Neutrophil (primary cell): ENCODE measurements around the gene ANO1.

Experiments used
- H3K27ac ChIP-seq: fragments of 200-600 bp; sonication (generic); 2 replicates; pipeline ENCODE4 v1.5.1; 2016; ENCODE audit warnings: mild to moderate bottlenecking, moderate library complexity
- H3K27me3 ChIP-seq: fragments of 200-600 bp; sonication (generic); 2 replicates; pipeline ENCODE4 v1.6.0; 2016; ENCODE audit warnings: mild to moderate bottlenecking
- H3K36me3 ChIP-seq: fragments of 200-600 bp; sonication (generic); 2 replicates; pipeline ENCODE4 v1.5.1; 2017
- H3K4me1 ChIP-seq, 2 experiments: fragments of 200-600 bp in 1 of 2; sonication (generic) in 1 of 2; 1 replicate in 1 of 2; 2 replicates in 1 of 2; pipeline versions ENCODE4 v1.5.1 to v1.6.1; 2013 to 2016; ENCODE audit warnings: low read depth in 1 of 2, low read length in 1 of 2, mild to moderate bottlenecking in 1 of 2, moderate library complexity in 1 of 2; ENCODE audit not compliant: control insufficient read depth in 1 of 2, insufficient read depth in 1 of 2
- H3K4me3 ChIP-seq, 2 experiments: fragments of 200-600 bp in 1 of 2; sonication (generic) in 1 of 2; 1 replicate in 1 of 2; 2 replicates in 1 of 2; pipeline ENCODE4 v1.5.1; 2013 to 2016; ENCODE audit warnings: low read depth in 1 of 2, low read length in 1 of 2, mild to moderate bottlenecking in 1 of 2, moderate library complexity in 1 of 2
- H3K9me3 ChIP-seq: fragments of 200-600 bp; sonication (generic); 2 replicates; pipeline ENCODE4 v1.5.1; 2016
- TF ChIP-seq, protein P1 (sequence below): fragments of 200-600 bp; sonication (generic); IDR thresholded peaks from 2 replicates; pipeline ENCODE4 v1.5.1; 2016; ENCODE audit warnings: antibody characterized with exemption

Gene ANO1

DNA sequence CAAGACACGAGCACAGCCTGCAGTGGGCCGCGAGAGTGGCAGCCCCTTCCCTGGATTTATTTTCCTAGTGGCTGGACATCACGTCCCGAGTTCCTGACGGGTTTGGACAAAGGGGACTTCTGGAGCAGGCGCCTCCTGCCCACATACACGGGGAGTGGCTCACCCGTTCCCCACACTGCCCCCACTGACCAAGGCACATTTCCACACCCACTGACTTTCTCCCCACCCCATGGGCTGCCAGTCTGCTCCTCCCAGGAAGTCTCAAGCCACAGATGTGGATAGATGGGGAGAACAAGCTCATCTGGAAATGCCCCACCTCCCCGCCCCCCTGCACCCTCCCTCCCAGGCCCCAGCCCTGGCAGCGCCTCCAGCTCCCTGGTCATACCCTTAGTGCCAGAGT lies 91.0 kb downstream of the ANO1 start:
- TF ChIP-seq, protein P1, sequence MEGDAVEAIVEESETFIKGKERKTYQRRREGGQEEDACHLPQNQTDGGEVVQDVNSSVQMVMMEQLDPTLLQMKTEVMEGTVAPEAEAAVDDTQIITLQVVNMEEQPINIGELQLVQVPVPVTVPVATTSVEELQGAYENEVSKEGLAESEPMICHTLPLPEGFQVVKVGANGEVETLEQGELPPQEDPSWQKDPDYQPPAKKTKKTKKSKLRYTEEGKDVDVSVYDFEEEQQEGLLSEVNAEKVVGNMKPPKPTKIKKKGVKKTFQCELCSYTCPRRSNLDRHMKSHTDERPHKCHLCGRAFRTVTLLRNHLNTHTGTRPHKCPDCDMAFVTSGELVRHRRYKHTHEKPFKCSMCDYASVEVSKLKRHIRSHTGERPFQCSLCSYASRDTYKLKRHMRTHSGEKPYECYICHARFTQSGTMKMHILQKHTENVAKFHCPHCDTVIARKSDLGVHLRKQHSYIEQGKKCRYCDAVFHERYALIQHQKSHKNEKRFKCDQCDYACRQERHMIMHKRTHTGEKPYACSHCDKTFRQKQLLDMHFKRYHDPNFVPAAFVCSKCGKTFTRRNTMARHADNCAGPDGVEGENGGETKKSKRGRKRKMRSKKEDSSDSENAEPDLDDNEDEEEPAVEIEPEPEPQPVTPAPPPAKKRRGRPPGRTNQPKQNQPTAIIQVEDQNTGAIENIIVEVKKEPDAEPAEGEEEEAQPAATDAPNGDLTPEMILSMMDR: no peak
- Histone ChIP-seq H3K27ac (no peak overlapping the region), H3K4me3 (no peak overlapping the region), H3K9me3 (no peaks in the 10 kb centered on the region), H3K27me3 (peaks cover 18% of the 10 kb centered on the region), H3K36me3 (no peaks in the 10 kb centered on the region), H3K4me1 (no peaks in the 10 kb centered on the region)

DNA sequence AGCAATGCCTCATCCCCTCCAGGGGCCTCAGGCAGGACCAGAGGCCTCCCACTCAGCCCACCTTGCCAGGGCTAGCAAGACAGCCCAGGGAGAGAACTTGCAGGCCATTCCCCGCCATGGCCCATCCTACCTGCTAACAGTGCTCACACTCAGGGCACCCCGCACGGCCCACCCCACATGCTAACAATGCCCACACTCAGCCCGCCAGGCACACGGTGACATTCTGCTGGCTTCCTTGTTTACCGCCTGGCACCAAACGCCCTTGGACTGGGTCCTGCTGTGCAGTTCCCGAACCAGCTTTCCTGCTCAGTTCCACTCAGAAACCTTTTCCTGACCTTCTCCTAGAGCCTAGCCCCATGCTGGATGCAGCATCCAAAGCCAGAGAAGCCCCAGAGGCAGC lies 91.5 kb downstream of the ANO1 start:
- TF ChIP-seq, protein P1: no peak
- Histone ChIP-seq H3K36me3 (no peaks in the 10 kb centered on the region), H3K27ac (no peak overlapping the region), H3K27me3 (peaks cover 18% of the 10 kb centered on the region), H3K4me1 (no peaks in the 10 kb centered on the region), H3K9me3 (no peaks in the 10 kb centered on the region), H3K4me3 (no peak overlapping the region)

DNA sequence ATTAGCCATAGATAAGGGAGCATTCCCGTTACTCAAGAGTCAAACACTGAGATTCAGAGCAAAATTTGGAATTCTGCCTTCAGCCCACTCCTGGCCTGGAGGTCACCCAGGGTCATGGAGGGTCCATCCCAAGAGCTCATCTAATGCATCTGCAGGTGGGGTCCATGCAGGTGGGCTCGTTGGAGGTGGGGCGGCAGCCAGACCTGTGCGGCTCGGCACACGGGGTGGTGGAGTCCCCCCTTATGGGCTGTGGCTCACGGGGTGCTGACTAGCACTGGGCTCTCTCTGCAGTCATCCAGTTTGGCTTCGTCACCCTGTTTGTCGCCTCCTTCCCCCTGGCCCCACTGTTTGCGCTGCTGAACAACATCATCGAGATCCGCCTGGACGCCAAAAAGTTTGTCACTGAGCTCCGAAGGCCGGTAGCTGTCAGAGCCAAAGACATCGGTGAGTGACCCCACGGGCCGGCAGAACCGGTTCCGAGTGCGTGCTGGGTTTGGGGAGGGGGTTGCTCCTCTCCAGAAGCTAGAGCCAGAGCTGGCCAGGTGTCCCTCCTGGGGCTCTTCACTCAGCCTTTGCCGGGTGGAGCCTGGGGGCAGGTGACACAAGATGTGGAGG lies 92.6 kb downstream of the ANO1 start:
- TF ChIP-seq, protein P1: no peak
- Histone ChIP-seq H3K27me3 (peaks cover 18% of the 10 kb centered on the region), H3K9me3 (no peaks in the 10 kb centered on the region), H3K4me3 (no peak overlapping the region), H3K27ac (no peak overlapping the region), H3K4me1 (no peaks in the 10 kb centered on the region), H3K36me3 (no peaks in the 10 kb centered on the region)

DNA sequence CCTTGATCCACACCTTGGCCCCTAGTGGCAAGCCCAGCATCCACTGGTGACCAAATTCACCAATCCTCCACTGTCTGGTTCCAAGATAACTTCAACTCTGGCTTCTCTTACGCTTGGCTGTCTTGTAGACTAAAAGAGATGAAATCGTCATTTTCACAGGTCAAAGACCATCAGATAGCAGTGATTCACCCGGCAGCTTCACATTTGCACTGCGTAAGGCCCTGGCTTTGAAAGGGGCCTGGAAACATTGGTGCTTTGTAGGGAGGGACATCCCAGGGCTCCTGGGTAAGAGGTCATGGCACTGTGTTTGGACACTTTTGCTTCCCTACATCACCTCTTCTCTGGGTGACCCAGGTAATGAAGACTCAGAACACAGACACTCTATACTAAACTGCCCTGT lies 94.9 kb downstream of the ANO1 start:
- H3K4me1 ChIP-seq: no peaks in the 10 kb centered on the region
- TF ChIP-seq, protein P1: no peak
- H3K27ac ChIP-seq: no peak overlapping the region
- no peaks in the 10 kb centered on the region for H3K36me3 ChIP-seq
- H3K4me3 ChIP-seq: no peak overlapping the region
- no peaks in the 10 kb centered on the region for H3K9me3 ChIP-seq
- peaks cover 18% of the 10 kb centered on the region for H3K27me3 ChIP-seq

DNA sequence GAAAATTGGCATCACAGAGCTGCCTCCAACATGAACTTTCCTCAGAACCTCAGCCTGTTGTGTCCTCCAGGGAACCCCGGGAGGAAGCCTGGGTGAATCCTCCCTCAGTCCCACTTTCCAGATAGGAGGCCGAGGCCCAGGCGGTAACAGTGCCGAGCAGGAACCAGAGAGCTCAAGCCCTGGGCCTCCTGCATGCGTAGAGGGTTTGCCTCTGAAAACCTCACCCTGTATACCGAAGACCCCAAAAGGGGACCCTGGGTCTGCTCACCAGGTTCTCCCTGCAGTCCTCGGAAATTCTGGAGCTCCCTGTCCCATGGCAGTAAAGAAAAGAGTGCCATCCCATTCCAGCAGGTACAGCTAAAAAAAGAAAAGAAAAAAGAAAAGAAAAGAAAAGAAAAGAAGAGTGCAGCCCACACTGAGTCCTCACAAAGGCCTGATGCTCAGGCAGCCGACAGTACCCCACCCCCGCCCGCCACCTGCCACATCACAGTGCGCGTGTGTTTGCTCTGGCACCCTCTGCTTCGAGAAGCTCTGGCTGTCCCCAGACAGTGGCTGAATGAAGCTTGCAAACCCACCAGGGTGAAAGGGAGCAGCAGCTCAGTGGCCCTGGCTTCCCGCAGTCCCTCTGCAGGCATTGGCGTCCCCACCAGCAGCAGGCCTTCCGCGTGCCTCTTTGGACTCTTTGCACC lies 96.6 kb downstream of the ANO1 start:
- Histone ChIP-seq H3K27me3 (peaks cover 3% of the 10 kb centered on the region), H3K36me3 (no peaks in the 10 kb centered on the region), H3K4me1 (no peaks in the 10 kb centered on the region), H3K9me3 (no peaks in the 10 kb centered on the region), H3K4me3 (no peak overlapping the region), H3K27ac (no peak overlapping the region)
- TF ChIP-seq, protein P1: no peak
